NCI-H2029 (cell line): Measurements from ENCODE around the gene CDC42BPA.

ENCODE experiments used
- DNase-seq: peaks from one replicate; lab custom pipeline; 2025; lab: John Stamatoyannopoulos, UW

The CDC42BPA gene

DNA sequence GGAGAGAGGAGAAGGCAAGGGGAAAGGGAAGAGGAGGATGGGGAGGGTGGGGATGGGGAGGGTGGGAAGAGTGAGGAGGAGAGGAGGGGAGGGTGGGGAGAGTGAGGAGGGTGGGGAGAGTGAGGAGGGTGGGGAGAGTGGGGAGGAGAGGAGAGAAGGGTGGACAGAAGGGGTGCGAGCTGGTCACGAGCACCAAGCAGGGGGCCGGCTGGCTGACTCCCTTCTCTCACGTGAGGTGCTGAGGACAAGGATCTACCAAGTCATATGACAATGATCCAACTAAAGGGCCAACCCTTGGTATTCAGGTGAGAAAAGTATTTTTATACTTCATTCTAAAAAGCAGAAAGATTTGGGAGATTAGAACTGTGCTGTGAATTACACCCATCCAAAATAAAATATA is 326.4 kb downstream of the CDC42BPA start:
- no peak for DNase-seq

DNA sequence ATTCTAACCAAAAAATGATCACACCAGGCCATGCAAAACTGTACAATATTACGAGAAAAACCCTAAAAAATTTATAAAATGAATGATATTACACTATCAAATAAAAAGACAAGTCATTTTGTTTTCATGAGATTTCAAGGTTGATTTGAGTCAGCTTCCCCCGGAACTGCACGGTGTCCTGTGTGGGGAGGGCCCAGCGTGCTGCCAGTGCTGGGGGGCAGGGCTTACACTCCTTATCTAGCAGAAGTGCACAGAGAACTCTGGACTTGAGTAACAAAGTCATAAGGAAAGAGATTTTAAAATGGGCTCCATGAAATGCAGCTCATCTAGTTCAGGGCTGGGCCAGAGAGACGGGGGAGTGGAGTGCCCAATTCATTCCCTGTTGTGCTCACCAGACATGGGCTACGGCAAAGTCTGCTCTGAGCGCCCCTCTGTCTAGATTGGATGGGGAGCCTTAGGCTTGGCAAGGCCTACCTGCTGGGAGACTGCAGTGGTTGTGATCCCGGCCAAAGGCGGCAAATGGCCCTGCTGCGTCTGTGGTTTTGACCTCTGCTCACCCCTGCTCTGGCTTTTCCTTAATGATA is 328.1 kb downstream of the CDC42BPA start:
- no peak for DNase-seq

DNA sequence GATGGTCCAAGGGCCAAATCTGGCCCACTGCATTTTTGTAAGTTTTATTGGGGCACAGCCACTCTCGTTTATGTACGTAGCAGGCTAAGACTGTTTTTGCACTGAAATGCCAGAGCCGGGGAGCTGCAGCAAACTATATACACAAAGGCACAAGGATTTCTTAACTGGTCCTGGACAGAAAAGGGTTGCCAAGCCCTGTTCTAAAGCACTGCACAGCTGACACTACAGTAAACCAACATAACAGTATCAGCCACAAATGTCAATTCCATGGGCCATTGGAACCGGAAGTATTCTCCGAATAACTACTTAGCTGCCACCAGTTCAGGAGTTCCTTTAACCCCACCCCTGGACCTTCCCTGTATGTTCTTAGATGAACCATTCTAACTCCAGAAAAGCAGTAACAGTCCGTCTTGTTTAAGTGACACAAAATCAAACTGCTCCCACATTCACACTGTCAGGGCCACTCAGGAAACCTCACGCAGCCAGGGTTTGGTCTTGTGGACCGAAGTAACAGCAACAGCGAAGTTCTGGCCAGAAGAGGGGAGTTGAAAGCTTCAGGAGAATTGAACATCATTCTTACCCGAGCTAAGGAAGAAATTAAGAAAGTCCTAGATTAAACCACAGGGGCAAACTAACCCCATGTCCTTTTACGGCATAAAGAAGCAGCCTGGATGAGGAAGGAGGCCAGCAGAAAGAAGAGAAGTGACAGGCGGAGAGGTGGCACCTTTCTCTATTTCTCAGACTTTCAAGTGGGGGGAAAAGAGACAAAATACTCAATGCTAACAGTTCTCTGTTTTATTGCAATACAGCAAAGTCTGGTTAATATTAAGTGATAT is 329.0 kb downstream of the CDC42BPA start:
- no peak for DNase-seq

DNA sequence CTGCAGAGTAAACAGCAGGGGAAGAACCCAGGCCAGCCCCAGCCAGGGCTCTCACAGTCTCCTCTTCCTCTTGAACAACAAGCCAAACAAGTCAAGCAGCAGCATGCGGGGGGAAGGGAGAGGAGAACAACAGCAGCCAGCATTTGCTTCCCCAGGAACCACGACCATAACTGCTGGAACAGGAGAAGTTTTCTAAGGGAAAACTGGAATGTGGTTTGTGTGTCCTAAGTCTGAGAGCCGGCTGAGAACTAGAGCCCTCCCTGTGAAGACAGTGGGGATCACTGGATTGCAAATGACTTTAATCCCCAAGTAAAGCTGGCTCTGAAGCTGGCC is 330.0 kb downstream of the CDC42BPA start:
- DNase-seq, result peak; percentile 71

DNA sequence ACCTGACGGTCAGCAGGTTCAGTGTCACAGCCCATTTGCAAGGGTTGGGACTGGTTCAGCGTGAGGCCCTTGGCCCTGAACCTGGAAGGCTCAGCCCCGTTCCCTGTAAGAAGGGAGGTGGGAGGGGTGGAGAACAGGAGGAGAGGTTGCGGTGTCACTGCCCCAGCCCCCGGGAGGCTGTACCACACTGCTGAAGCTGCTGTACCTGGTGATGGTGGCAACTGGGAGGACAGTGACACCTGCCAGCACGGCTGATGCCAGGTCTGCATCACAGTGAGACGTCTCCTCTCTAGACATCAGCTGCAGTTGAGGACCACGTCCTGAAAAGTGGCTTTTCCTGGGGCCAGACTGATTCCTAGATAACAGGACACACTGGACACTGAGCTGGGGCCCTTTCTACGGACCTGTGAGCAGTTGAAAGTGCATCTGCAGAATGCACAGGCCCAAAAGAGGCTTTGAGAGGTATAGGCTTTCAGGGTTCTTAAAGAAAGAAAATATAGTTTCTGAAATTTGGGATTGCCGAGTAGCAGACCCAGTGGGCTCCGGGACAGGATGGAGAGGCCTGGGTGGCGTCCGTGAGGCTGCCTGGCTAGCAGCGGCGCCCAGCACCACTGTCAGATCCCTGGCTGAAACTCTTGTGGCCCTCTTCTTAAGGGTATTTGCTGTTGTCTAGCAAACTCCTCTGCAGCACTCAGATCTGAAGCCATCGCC is 330.5 kb downstream of the CDC42BPA start:
- DNase-seq, result no peak

DNA sequence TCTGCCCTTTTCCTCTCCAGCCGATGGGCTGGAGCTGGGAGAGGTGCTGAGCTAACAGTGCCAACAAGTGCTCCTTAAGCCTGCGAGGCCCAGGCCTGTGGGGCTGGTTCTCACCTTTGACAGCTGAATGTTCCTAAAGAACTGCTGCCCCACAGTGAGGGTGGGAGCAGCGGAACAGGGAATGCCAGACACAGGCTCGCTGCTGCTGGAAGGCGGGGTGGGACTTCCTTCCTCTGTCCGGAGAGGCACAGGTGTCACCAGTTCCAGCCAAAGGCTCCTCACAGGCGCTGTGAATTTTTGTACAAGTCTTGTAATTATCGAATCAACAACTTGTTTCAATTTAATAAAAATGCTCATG is 331.1 kb downstream of the CDC42BPA start:
- DNase-seq, result no peak

DNA sequence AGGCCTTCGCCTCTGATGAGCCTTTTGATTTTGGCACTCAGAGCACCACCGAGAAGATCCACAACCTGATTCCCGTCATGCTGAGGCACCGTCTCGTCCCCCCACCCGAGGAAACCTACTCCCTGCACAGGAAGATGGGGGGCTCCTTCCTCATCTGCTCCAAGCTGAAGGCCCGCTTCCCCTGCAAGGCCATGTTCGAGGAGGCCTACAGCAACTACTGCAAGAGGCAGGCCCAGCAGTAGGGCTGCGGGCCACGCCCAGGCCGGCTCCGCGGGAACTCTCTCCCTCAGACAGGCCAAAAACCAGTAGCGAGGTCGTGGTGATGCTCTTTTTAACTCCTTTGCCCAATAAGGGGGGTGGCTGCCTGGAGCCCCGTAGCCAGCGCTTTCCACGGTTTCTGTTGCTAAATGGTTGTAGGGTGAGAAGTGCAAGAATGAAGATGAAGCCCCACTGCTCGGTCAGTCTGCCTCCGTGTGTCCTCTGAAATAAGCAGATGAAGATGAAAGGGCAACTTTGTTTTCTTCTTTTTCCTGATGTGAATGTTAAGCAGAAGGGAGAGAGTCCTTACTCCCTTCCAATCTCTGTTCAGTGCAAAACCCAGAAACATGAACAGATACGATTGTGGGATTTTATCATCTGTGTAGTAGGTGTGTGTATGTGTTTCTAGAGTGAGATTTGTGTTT is 331.7 kb downstream of the CDC42BPA start:
- DNase-seq, result no peak

DNA sequence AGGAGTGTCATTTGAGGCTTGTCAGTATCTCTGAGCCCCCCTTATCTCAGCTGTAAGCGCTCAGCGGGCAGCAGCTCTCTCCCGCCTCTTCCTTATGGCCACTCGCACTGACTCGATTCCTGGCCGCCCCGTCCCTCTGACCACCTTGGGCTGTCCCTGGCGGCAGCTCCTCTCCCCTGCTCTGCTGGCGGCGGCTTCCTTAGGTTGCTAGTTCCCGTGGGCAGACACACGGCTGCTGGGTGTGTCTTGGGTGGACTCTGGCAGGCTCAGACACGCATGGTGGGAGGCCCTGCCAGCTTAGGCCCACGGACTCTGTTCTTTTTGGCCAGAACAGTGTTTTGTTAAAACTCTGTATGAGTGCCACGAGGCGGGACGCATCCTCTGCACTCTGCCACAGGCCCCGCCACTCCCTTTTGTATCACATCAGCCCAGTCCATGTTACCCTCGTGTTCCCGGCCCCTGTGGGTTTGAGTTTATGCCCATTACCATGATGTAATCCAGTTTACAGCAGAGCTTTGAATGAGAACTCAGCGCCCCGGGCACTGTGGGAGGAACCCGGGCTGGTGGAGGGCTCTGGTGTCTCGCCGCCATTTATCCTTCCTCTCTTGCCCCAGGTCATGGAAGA is 332.3 kb downstream of the CDC42BPA start:
- DNase-seq, result no peak

DNA sequence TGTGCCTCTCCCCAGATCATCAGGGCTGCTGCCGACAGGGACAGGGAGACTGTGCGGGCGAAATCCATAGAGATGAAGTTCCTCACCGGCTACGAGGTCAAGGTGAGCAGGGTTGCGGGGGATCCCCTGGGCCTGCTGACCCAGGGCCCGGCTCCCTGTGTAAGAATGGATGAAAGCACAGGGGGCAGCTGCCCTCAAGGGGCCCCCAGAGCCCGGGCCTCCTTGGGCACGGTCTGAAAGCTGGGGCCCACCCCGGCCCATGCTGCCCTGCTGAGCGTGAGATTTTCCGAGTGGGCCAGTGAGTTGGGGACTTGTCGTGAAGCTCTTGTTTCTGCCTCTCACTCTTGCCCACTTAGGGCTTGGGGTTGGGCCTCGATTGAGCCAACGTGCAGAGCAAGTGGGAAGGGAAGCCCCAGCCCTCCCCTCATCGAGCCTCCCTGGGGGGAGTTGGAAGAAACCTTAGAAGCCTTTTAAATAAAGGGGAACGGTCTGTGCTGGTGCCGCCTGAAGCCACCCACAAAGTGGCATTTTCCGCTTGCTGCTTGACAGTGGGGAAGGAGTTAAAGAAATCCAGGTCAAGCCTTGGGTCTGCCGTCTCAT is 333.0 kb downstream of the CDC42BPA start:
- no peak for DNase-seq

DNA sequence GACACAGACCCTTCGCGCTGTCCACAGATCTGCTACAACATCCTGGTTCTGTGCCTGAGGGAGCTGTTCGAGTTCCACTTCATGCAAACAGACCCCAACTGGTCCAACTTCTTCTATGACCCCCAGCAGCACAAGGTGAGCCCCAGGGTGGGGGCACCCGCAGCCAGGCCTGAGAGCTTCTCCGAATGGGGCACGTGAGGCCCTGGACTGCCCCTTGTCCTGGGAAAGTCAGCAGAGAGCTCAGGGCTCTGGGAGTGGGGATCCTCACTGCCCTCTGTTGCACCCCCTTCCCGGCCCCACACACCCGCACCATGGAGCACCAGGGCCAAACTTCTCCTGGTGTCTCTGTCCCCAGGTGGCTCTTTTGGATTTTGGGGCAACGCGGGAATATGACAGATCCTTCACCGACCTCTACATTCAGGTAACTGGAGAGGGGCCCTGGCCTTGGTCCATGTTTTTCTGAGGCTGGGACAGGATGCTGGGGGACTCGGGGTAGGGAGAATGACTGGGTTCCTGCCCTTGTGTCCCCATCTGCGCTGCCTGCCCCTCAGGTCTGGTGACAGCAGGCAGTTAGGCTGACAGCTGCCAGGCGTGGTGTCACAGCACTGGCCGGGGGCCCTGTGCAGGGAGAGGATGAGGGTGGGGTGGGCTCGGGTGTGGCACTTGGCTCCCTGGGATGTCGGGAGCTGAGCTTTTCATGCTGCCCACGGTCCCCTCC is 333.6 kb downstream of the CDC42BPA start:
- DNase-seq, result no peak

DNA sequence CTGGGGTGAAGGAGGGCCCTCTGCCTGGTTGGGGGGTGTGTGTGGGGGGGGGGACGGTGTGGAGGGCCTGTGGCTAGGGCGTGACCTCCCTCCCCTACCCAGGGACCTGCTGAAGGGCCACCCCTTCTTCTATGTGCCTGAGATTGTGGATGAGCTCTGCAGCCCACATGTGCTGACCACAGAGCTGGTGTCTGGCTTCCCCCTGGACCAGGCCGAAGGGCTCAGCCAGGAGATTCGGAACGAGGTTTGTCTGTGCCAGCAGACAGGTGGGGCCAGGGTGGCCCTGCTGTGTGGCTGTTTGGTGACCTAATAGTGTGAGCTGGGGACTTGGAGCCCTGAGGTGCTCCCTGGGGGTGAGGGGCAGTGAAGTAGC is 334.3 kb downstream of the CDC42BPA start:
- DNase-seq, result no peak

DNA sequence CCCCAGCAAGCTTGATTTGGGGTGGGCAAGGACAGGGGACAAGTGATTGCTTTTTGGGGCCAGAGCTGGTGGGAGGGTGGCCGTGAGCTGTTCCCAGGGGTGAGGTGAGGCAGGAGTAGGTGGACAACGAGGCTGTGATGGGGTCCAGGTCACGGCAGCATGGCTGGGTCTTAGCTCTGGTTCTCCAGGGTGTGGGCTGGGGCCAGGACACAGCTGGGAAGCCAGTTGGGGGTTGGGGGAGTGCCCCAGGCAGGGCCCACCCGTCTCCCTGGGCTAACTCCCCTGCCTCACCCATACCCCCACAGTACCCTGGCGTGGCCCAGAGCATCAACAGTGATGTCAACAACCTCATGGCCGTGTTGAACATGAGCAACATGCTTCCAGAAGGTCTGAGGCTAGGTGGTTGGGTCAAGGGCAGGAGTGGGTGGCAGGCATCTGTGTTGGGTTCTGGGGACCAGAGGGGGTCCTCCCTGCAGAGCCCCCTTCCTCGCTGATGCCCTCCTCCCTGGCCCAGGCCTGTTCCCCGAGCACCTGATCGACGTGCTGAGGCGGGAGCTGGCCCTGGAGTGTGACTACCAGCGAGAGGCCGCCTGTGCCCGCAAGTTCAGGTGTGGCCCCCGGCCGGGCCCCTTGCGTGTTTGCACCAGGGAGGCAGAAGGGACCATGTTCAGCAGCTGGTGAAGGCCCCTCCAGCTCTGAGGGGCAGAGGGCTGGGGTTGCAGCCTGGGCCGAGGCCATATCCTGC is 334.9 kb downstream of the CDC42BPA start:
- no peak for DNase-seq

DNA sequence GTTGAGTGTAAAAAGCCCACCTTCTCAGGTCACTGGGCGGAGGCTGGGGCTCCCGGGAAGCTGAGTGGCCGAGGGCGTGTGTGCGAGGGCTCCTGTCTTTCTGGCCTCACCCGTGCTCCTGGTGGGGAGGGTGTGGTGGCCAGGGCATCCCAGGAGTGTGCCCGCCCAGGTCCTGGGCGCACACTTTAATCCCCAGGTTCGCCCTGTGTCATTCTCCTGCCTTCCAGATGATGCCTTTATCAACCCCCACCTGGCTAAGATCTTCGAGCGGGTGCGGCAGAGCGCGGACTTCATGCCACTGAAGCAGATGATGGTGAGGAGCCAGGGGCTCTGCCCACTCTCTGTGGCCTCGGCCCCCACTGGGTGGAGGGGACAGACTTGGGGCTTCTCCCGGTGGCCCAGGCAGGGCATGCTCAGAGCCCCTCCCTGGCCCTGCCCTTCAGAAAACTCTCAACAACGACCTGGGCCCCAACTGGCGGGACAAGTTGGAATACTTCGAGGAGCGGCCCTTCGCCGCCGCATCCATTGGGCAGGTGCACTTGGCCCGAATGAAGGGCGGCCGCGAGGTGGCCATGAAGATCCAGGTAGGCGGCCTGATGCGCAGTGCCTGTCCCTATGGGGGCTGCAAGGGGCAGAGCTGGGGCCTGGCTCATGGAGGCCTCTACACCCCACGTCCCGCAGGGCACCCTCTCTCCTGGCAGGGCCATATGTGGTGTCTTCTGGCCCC is 335.7 kb downstream of the CDC42BPA start:
- DNase-seq, result no peak

DNA sequence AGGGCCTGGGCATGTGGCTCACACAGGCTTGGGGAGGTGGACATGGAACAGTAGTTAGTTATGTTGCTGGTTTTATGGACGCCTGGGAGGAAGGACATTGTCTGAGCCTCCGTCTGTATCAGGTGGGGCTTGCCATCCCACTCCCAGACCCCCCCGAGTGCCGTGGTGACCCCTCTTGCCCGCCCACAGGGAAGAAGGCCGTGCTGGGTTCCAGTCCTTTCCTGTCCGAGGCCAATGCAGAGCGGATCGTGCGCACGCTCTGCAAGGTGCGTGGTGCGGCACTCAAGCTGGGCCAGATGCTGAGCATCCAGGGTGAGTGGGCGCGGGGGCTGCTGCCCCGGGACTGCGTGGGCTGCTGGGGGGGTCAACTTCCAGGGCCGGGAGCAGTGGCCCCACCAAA is 336.5 kb downstream of the CDC42BPA start:
- DNase-seq, result no peak

DNA sequence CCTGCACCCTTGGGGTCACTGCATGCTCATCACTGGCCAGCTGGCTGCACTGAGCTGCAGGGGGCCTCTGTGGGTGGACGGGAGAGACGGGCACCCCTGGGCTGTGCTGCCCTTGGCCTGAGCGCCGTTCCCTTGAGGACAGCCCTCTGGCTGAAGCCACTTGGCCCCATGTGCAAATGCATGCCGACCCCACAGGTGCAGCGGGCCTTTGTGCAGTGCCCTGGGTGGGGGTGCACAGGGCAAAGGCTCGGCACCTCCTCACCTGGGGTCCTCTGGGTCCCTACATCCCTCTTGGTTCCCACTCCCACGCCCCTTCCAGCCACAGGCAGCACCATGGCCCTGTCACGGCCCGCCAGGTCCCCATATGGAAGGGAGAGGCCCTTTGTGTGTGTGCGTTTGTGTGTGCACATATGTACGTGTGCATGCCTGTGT is 336.9 kb downstream of the CDC42BPA start:
- no peak for DNase-seq

DNA sequence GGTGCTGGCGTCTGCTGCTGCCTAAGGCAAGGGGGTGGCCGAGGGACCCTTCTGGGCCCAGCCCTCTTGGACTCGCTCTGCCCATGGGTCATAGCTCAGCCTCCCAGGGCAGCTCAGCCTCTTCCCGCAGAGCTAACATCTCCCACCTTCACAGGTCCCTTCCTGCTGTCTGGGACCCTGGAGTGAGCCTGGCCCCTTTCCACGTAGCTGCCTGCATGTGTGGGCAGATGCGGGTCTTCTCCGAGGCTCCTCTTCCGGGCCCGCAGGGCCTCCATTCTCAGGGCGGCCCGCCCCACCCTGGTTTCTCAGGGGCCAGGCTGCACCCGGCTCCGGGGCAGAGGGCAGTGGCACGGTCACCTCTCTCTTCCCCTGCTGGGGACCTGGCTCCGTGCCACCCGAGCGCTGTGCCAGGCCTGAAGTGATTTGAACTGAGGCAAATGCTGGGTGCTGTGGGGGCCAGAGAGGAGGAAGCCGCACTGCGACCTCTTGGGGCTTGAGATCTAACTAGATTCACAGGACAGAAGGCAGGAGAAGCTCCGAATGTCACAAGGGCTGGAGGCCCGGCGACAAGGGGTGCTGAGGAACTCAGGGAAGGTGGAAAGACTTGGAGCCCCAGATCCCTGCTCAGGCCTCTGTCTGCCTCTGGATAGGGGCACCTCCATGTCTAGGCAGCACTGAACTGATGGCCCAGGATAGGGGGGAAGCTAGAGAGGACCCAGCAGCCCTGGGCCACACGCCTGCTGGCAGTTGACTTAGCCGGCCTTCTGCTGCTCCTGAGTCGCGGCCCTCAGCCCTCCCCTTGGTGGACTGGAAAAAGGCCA is 337.5 kb downstream of the CDC42BPA start:
- DNase-seq, result no peak

DNA sequence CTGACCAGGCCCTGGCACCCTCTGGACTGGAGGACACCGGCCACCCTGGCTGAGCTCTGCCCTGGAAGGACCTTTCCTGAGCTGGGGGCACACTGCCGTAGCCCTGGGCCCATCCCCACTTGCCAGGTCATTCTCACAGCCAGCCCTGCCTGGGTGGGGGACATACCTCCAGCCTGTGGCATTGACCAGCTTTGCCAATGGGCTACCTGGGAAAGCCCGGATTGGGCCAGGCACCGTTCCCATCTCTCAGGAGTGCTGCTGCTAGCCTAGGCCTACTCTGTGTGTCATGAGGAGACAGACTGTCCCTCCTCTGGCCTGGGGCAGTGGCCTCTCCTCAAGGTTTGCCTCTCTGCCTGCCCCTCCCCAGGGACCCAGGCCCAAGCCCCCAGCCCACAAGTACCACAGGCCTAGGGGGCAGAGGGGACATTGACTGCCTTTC is 338.2 kb downstream of the CDC42BPA start:
- DNase-seq, result no peak

DNA sequence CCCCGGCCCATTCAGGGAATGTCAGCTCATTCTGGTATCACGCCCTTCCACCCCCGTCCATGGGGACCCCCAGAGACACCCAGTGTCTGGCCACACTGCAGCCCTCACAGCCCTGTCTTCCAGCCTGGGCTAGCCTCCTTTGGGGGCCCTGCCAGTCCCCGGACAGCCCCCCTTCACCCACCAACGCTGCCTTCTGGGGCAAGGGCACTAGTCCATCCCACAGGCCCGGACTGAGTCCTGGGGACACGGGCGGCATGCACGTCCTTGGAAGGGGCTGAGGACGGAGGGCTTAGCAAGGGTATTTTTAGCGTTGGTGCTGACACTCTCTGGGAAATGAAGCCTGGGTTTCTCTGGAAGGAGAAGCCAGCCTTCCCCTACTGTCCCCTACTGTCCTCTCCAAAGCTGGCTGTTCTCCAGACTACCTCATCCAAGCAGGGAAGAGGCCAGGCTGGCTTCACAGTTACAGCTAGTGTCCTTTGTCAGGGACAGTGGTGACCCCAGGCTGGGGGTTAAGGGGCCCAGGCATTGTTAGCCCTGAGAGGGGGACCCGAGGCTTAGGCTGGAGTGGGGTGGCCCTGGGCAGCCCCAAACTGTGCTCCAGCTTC is 338.7 kb downstream of the CDC42BPA start:
- no peak for DNase-seq
